Astrocyte (in vitro differentiated cells and primary cell): Measurements from ENCODE around the gene KBTBD13. TPM values are rescaled to one million over a fixed set of nuclear protein-coding genes. Genes with fewer than 3 reads are reported as not detected.

Source experiments
- DNase-seq: peaks from one replicate; pipeline ENCODE4 v3.0.0-alpha.2; 2010; ENCODE audit warnings: low read depth
- FAIRE-seq: peaks from 2 replicates; lab custom pipeline; 2011; peaks lifted over from hg19 to GRCh38; lab: Jason Lieb, UNC
- H2AFZ ChIP-seq: 2 replicates; pipeline ENCODE4 v1.6.0; 2012; ENCODE audit warnings: low read depth, low read length, inconsistent platforms
- H3K27ac ChIP-seq: 2 replicates; pipeline ENCODE4 v1.5.1; 2011; ENCODE audit warnings: low read depth, low read length, inconsistent platforms
- H3K27me3 ChIP-seq: 2 replicates; pipeline ENCODE4 v1.6.0; 2011; ENCODE audit warnings: low read length, inconsistent platforms; ENCODE audit not compliant: insufficient read depth
- H3K36me3 ChIP-seq: 2 replicates; pipeline ENCODE4 v1.5.1; 2011; ENCODE audit warnings: low read length, inconsistent platforms; ENCODE audit not compliant: insufficient read depth
- H3K4me1 ChIP-seq: 2 replicates; pipeline ENCODE4 v1.5.1; 2011; ENCODE audit warnings: low read length, inconsistent platforms; ENCODE audit not compliant: insufficient read depth
- H3K4me2 ChIP-seq: 2 replicates; pipeline ENCODE4 v1.6.0; 2012; ENCODE audit warnings: low read length, inconsistent platforms
- H3K4me3 ChIP-seq: 2 replicates; pipeline ENCODE4 v1.5.1; 2011; ENCODE audit warnings: low read depth, mild to moderate bottlenecking, low read length, inconsistent platforms; ENCODE audit not compliant: insufficient read depth
- H3K79me2 ChIP-seq: 2 replicates; pipeline ENCODE4 v1.6.0; 2012; ENCODE audit warnings: mild to moderate bottlenecking, low read length, inconsistent platforms; ENCODE audit not compliant: insufficient read depth
- H3K9ac ChIP-seq: 2 replicates; pipeline ENCODE4 v1.6.0; 2012; ENCODE audit warnings: mild to moderate bottlenecking, low read length, inconsistent platforms
- H3K9me3 ChIP-seq: 2 replicates; pipeline ENCODE4 v1.5.1; 2012; ENCODE audit warnings: low read depth, mild to moderate bottlenecking, low read length, inconsistent platforms; ENCODE audit not compliant: insufficient read depth
- H4K20me1 ChIP-seq: 2 replicates; pipeline ENCODE4 v1.6.0; 2012; ENCODE audit warnings: low read length, inconsistent platforms; ENCODE audit not compliant: insufficient read depth
- H3K27ac Mint-ChIP-seq: one replicate; pipeline ENCODE4 v1.8.0; 2021; ENCODE audit warnings: mild to moderate bottlenecking, mixed read lengths; ENCODE audit not compliant: unreplicated experiment
- H3K27me3 Mint-ChIP-seq: one replicate; pipeline ENCODE4 v1.8.0; 2021; ENCODE audit warnings: low read depth, mixed read lengths; ENCODE audit not compliant: unreplicated experiment
- H3K36me3 Mint-ChIP-seq: one replicate; pipeline ENCODE4 v1.8.0; 2021; ENCODE audit warnings: low read depth, mixed read lengths; ENCODE audit not compliant: unreplicated experiment
- H3K4me1 Mint-ChIP-seq: one replicate; pipeline ENCODE4 v1.8.0; 2021; ENCODE audit warnings: low read depth, mixed read lengths; ENCODE audit not compliant: unreplicated experiment
- H3K4me3 Mint-ChIP-seq: one replicate; pipeline ENCODE4 v1.8.0; 2021; ENCODE audit warnings: mild to moderate bottlenecking, moderate library complexity, mixed read lengths; ENCODE audit not compliant: unreplicated experiment
- H3K9me3 Mint-ChIP-seq: one replicate; pipeline ENCODE4 v1.8.0; 2021; ENCODE audit warnings: mild to moderate bottlenecking, mixed read lengths; ENCODE audit not compliant: unreplicated experiment
- EZH2 ChIP-seq: IDR thresholded peaks from 2 replicates; pipeline ENCODE4 v1.6.1; 2012; ENCODE audit warnings: mild to moderate bottlenecking, low read length, inconsistent platforms; ENCODE audit not compliant: insufficient read depth
- total RNA-seq: library from RNA; stranded (reverse); gene quantifications from 2 replicates; pipeline ENCODE4 v1.2.1, GENCODE V29; 2021
- TF ChIP-seq, protein P1 (sequence below): IDR thresholded peaks from 2 replicates; pipeline ENCODE4 v1.5.1; 2011; ENCODE audit warnings: low read depth, mild to moderate bottlenecking, inconsistent platforms, low read length, moderate library complexity; ENCODE audit not compliant: insufficient read depth

KBTBD13 gene
- total RNA-seq, 1 donor from 2014 or later: not detected

DNA sequence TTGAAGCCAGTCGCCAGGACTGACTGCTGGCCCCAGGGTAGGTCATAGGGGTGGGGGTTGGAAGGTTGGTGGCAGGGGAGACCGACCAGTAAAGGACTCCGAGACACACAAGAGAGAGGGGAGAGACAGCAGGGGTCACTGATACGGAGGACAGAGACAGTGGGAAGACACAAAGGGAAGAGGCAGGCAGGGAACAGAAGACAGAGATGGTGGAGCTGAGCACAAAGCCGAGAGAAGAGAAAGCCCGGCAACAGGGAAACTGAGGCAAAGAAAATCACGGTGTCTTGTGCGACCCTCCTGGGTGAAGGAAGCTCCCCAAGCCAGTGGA is 9.3 kb upstream of the KBTBD13 start:
- no peak for FAIRE-seq
- no peak overlapping the region for H2AFZ ChIP-seq
- H3K36me3 Mint-ChIP-seq: no peaks in the 10 kb centered on the region
- H3K4me3 Mint-ChIP-seq: no peak overlapping the region
- H3K27ac Mint-ChIP-seq: no peak overlapping the region
- H3K9me3 ChIP-seq: no peaks in the 10 kb centered on the region
- H3K27me3 Mint-ChIP-seq: peaks cover 41% of the 10 kb centered on the region
- peaks cover 38% of the 10 kb centered on the region for H3K27me3 ChIP-seq
- peaks cover 30% of the 10 kb centered on the region for H3K4me1 Mint-ChIP-seq
- no peaks in the 10 kb centered on the region for H4K20me1 ChIP-seq
- TF ChIP-seq, protein P1, sequence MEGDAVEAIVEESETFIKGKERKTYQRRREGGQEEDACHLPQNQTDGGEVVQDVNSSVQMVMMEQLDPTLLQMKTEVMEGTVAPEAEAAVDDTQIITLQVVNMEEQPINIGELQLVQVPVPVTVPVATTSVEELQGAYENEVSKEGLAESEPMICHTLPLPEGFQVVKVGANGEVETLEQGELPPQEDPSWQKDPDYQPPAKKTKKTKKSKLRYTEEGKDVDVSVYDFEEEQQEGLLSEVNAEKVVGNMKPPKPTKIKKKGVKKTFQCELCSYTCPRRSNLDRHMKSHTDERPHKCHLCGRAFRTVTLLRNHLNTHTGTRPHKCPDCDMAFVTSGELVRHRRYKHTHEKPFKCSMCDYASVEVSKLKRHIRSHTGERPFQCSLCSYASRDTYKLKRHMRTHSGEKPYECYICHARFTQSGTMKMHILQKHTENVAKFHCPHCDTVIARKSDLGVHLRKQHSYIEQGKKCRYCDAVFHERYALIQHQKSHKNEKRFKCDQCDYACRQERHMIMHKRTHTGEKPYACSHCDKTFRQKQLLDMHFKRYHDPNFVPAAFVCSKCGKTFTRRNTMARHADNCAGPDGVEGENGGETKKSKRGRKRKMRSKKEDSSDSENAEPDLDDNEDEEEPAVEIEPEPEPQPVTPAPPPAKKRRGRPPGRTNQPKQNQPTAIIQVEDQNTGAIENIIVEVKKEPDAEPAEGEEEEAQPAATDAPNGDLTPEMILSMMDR: no peak
- no peak for TF ChIP-seq EZH2
- H3K79me2 ChIP-seq: no peaks in the 10 kb centered on the region
- no peaks in the 10 kb centered on the region for H3K9me3 Mint-ChIP-seq
- no peak overlapping the region for H3K27ac ChIP-seq
- no peak overlapping the region for H3K4me3 ChIP-seq
- H3K9ac ChIP-seq: no peak overlapping the region
- H3K4me1 ChIP-seq: peaks cover 27% of the 10 kb centered on the region
- DNase-seq: no peak
- H3K4me2 ChIP-seq: peak overlapping the region; percentile 60
- no peaks in the 10 kb centered on the region for H3K36me3 ChIP-seq

DNA sequence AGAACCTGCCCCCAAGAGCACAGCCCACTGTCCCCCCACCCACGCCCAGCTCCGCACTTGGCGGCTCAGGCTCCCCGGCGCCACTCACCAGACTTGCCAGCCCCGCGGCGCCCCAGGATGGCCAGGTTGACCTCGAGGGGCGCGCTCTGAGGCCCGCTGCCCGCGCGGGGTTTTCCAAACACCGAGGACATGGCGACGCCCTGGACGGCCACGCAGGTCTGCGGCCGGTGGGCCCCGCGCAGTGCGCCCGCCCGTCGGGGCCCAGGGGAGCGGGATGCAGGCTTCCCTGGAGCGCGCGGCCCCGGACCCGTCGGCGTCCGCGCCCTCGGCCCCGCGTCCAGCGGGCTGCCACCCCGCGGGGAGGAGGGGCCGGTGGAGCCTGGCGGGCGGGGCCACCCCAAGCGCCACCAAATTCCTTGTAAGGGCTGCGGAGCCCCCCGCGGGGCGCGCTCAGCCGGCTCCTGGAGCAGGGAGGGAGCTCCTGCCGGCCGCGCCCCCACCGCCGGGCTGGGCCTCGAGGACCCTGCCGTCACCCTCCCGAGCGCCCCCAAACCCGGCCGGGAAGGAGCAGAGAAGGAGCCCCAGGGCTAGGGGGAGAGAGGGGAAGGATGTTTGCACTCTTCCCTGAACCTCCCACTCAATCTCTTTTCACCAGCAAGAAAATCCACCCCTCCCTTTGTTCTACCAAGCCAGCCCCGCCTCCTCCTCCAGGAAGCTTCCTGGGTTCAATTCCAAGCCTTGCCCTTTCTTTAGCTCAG is 8.7 kb upstream of the KBTBD13 start, which contains the start of gene RASL12:
Gene RASL12, minus strand, starts transcription at position 347 of the 758 bp plus-strand sequence. Its CDS starts 156 bp downstream, at position 191.
- Histone ChIP-seq H2AFZ (no peak within 1 kb of the TSS), H3K36me3 (no peaks in the 10 kb centered on the region), H3K9me3 (no peaks in the 10 kb centered on the region), H3K27ac (no peak within 1 kb of the TSS), H4K20me1 (no peaks in the 10 kb centered on the region), H3K4me2 (peak within 1 kb of the TSS; percentile 60), H3K4me3 (no peak within 1 kb of the TSS), H3K27me3 (peaks cover 38% of the 10 kb centered on the region), H3K79me2 (no peaks in the 10 kb centered on the region), H3K9ac (no peak within 1 kb of the TSS), H3K4me1 (peaks cover 28% of the 10 kb centered on the region)
- Mint-ChIP-seq H3K36me3 (no peaks in the 10 kb centered on the region), H3K4me1 (peaks cover 25% of the 10 kb centered on the region), H3K27ac (no peak within 1 kb of the TSS), H3K4me3 (peak within 1 kb of the TSS; percentile 12), H3K9me3 (no peaks in the 10 kb centered on the region), H3K27me3 (peaks cover 37% of the 10 kb centered on the region)
- DNase-seq (no peak), FAIRE-seq (no peak)
- TF ChIP-seq, protein P1: no peak
- no peak for TF ChIP-seq EZH2

DNA sequence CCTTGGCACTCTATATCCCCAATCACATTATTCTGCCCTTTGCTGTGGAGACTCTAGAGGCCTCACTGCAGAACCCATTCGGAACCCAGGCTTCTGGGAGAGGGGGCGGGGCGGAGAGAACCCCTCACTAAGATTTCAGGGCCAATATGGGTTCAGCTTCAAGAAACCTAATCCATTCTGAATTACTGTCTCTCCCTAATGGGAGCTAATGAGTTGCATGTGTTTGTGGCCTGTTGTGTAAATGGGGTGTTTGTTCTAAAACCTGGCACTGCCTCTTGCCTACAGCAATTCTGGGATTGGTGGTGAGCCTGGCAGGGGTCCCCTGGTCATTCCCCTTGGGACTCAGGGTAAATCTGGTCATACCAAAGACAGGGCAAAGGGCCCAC is 8.2 kb upstream of the KBTBD13 start:
- Histone ChIP-seq H3K9ac (no peak overlapping the region), H3K4me1 (peaks cover 28% of the 10 kb centered on the region), H3K4me3 (no peak overlapping the region), H3K79me2 (no peaks in the 10 kb centered on the region), H3K27ac (no peak overlapping the region), H3K27me3 (peaks cover 33% of the 10 kb centered on the region), H3K36me3 (no peaks in the 10 kb centered on the region), H3K9me3 (no peaks in the 10 kb centered on the region), H4K20me1 (no peaks in the 10 kb centered on the region), H2AFZ (no peak overlapping the region), H3K4me2 (peak overlapping the region; percentile 60)
- DNase-seq: no peak
- FAIRE-seq: no peak
- Mint-ChIP-seq H3K27me3 (peaks cover 32% of the 10 kb centered on the region), H3K27ac (no peak overlapping the region), H3K9me3 (peaks cover under 1% of the 10 kb centered on the region), H3K36me3 (no peaks in the 10 kb centered on the region), H3K4me3 (peak overlapping the region; percentile 12), H3K4me1 (peaks cover 19% of the 10 kb centered on the region)
- TF ChIP-seq, protein P1: no peak
- no peak for TF ChIP-seq EZH2
